ENCODE data around the gene ITGA1. TPM values are rescaled to one million over a fixed set of nuclear protein-coding genes. Genes with fewer than 3 reads are reported as not detected.

The ITGA1 gene
- total and polyA plus RNA-seq, 2 of the 8 experiments (the other 6 are each of a cell fraction or from before 2014, with no cell fraction given) = 2.3 to 9.0 TPM

- DNase-seq (ENCODE audit: low read depth in 1 of 2, low spot score in 2 of 2) = no peak
- Histone ChIP-seq H3K4me3 (ENCODE audit: extremely low read depth in 1 of 4, insufficient read depth in 2 of 4, low read depth in 3 of 4, low read length in 4 of 4) (no peak overlapping the region), H4K20me1 (replicated peaks in 1 of 2; ENCODE audit: control insufficient read depth in 1 of 2, insufficient read depth in 2 of 2, low read length in 2 of 2) (no peaks in the 10 kb centered on the region), H2BK12ac (ENCODE audit: low read depth, low read length) (no peak overlapping the region), H2BK5ac (ENCODE audit: low read depth, low read length) (no peak overlapping the region), H3K27ac (ENCODE audit: low read depth, low read length) (no peak overlapping the region), H3K4ac (replicated peaks; ENCODE audit: insufficient read length, low read depth, low read length) (no peak overlapping the region), H3K23ac (ENCODE audit: insufficient read length) (no peak overlapping the region), H3K4me2 (ENCODE audit: insufficient read depth in 1 of 2, low read depth in 2 of 2, low read length in 2 of 2) (no peak overlapping the region), H3K4me1 (replicated peaks in 1 of 4; ENCODE audit: control insufficient read depth in 3 of 4, insufficient read depth in 4 of 4, low read length in 3 of 4) (peaks cover 0 to 2% (median 0%) of the 10 kb centered on the region in 4 experiments; a peak in 1 of 7 replicates), H3K79me2 (ENCODE audit: control insufficient read depth in 1 of 2, insufficient read depth in 2 of 2, low read length in 2 of 2) (0 out of 4 replicates have a peak, but pooled peaks cover 0 to 9% of the 10 kb centered on the region in 2 experiments), H3K18ac (ENCODE audit: extremely low read depth, low read length) (no peak overlapping the region), H3K14ac (ENCODE audit: insufficient read length) (no peak overlapping the region), H4K91ac (replicated peaks; ENCODE audit: insufficient read length, low read length) (no peak overlapping the region), H2BK15ac (ENCODE audit: low read length) (no peak overlapping the region), H2BK120ac (replicated peaks; ENCODE audit: low read depth, low read length) (no peak overlapping the region), H3K27me3 (replicated peaks in 1 of 4; ENCODE audit: control insufficient read depth in 3 of 4, extremely low read depth in 1 of 4, insufficient read depth in 3 of 4, low read length in 3 of 4) (no peaks in the 10 kb centered on the region), H3K56ac (replicated peaks; ENCODE audit: insufficient read length, low read depth, low read length) (no peak overlapping the region), H3K23me2 (ENCODE audit: low read depth, low read length) (peaks cover 10% of the 10 kb centered on the region; the same call in 1 of the 2 replicates), H2AFZ (ENCODE audit: low read length) (no peak overlapping the region), H3K9me3 (ENCODE audit: insufficient read depth in 2 of 2, low read depth in 1 of 2, low read length in 1 of 2) (no peaks in the 10 kb centered on the region), H3K9ac (replicated peaks in 1 of 4; ENCODE audit: extremely low read depth in 1 of 4, low read depth in 3 of 4, low read length in 3 of 4) (no peak overlapping the region), H4K8ac (ENCODE audit: extremely low read depth, insufficient read depth, low read length) (no peak overlapping the region), H3K36me3 (ENCODE audit: control insufficient read depth in 2 of 4, insufficient read depth in 4 of 4, low read length in 3 of 4) (no peaks in the 10 kb centered on the region), H3K79me1 (ENCODE audit: low read depth, low read length) (no peaks in the 10 kb centered on the region), H2AK5ac (ENCODE audit: low read depth, low read length) (no peak overlapping the region), H4K5ac (ENCODE audit: insufficient read length, low read depth, low read length) (no peak overlapping the region), H2BK20ac (ENCODE audit: low read length) (no peak overlapping the region)
- CTCF ChIA-PET (ENCODE audit: partially characterized antibody) = interaction anchor here (1.3 to 5.1 kb wide), 2 partner anchors 9 to 15 kb away, joined by 3 to 39 read pairs; no protein-coding TSS in a partner anchor
- no peak for FAIRE-seq
- POLR2A ChIA-PET (ENCODE audit: partially characterized antibody) = no interaction called here
- TF ChIP-seq BACH1 (IDR thresholded peaks at IDR 0.05; ENCODE audit: low read length) (no peak), KDM1A (IDR thresholded peaks at IDR 0.05; ENCODE audit: borderline replicate concordance, low read length) (no peak), CEBPB (IDR thresholded peaks at IDR 0.05; ENCODE audit: low read depth, low read length) (no peak), TCF12 (IDR thresholded peaks at IDR 0.05; ENCODE audit: low read depth, low read length) (no peak), MAFK (IDR thresholded peaks at IDR 0.05; ENCODE audit: low read depth, low read length) (no peak), HDAC6 (IDR thresholded peaks at IDR 0.05; ENCODE audit: low read depth, low read length) (no peak), GTF2F1 (IDR thresholded peaks at IDR 0.05; ENCODE audit: borderline replicate concordance, low read depth, low read length) (no peak), NANOG (IDR thresholded peaks at IDR 0.05; ENCODE audit: insufficient read depth, low read depth, low read length, poor library complexity, severe bottlenecking) (no peak), HDAC2 (IDR thresholded peaks at IDR 0.05; ENCODE audit: borderline replicate concordance in 1 of 2, low read depth in 2 of 2, low read length in 2 of 2) (no peak)
- 82% methylated on average over 1 of the region's 1 CpG; no CpG with 5 or more reads in 1 of the 2 experiments for WGBS, 2 experiments (ENCODE audit: extremely low coverage in 1 of 2, insufficient coverage in 1 of 2, insufficient read length in 1 of 2, insufficient replicate concordance in 2 of 2, low coverage in 1 of 2, low lambda C conversion rate in 2 of 2, missing lambda C conversion rate in 1 of 2)
Observed at GRCh38 chr5:52791366-52791765, 3.6 kb downstream of the ITGA1 start.
